Aorta (tissue), 5 donors: ENCODE measurements around the gene PTPRM. TPM values are rescaled to one million over a fixed set of nuclear protein-coding genes. Genes with fewer than 3 reads are reported as not detected.

Experiments used
- ATAC-seq: fragments of 200-7000 bp; cut with Tn5 transposase; one replicate; pipeline ENCODE4 v1.9.1; 2022; ENCODE audit warnings: moderate library complexity; ENCODE audit not compliant: low FRiP score
- DNase-seq, 2 donors: peaks; one replicate each; pipeline ENCODE4 v3.0.0-alpha.2; 2020
- H3K27ac ChIP-seq, 2 donors: one replicate each; pipeline ENCODE4 v1.5.1; 2013; ENCODE audit warnings: low read length in 2 of 2, mild to moderate bottlenecking in 2 of 2, moderate library complexity in 2 of 2, control low read depth in 1 of 2, inconsistent platforms in 1 of 2, low read depth in 1 of 2
- H3K27me3 ChIP-seq, 2 donors: one replicate each; pipeline ENCODE4 v1.6.1; 2013; ENCODE audit warnings: control low read depth in 1 of 2, low read length in 1 of 2, mild to moderate bottlenecking in 1 of 2, moderate library complexity in 1 of 2; ENCODE audit not compliant: insufficient read depth in 2 of 2, control insufficient read depth in 1 of 2
- H3K36me3 ChIP-seq, 2 donors: one replicate each; pipeline ENCODE4 v1.6.1; 2013; ENCODE audit warnings: control low read depth in 1 of 2, low read length in 1 of 2, mild to moderate bottlenecking in 1 of 2; ENCODE audit not compliant: insufficient read depth in 2 of 2, control insufficient read depth in 1 of 2
- H3K4me1 ChIP-seq, 2 donors: one replicate each; pipeline ENCODE4 v1.6.1; 2013; ENCODE audit warnings: low read length in 2 of 2, control low read depth in 1 of 2, mild to moderate bottlenecking in 1 of 2, moderate library complexity in 1 of 2; ENCODE audit not compliant: insufficient read depth in 2 of 2, control insufficient read depth in 1 of 2
- H3K4me3 ChIP-seq, 2 donors: one replicate each; pipeline ENCODE4 v1.5.1; 2013; ENCODE audit warnings: low read length in 2 of 2, control low read depth in 1 of 2, mild to moderate bottlenecking in 1 of 2
- H3K9me3 ChIP-seq: one replicate; pipeline ENCODE4 v1.6.1; 2013; ENCODE audit warnings: mild to moderate bottlenecking, low read length; ENCODE audit not compliant: control insufficient read depth
- WGBS, 2 donors: extraction: QIAGEN DNeasy Blood & Tissue Kit; methylation state at CpG; one replicate each; pipeline ENCODE4 v1.1.7; 2013; 5-methylcytosine and 5-hydroxymethylcytosine counted together
- intact Hi-C, 2 donors: fragments of 100-400 bp; cut with DNase I; formaldehyde crosslinking; loops; one replicate each; pipeline versions ENCODE4 v1.14.2 to v1.15.0; 2022
- polyA plus RNA-seq, 2 donors: library from polyadenylated mRNA; stranded (reverse); fragments of 200-250 nt; gene quantifications; one replicate each; pipeline ENCODE4 v1.2.3, GENCODE V29; 2013
- total RNA-seq, 2 donors: library from RNA; stranded (reverse); fragmentation: NEBNext Ultra II Directional; extraction: Animal tissue kit (Norgen Biotek cat#: 25700); gene quantifications; one replicate each; pipeline ENCODE4 v1.2.1, GENCODE V29; 2021
- donor health status: healthy with polysubstance abuse.
- donor health status: Bipolar disorder and iron deficiency.
- donor health status: DM: no; HTN: no; CAD: no.
- donor health status: DM: no; HTN: no; CAD: no.
- donor health status: DM: yes; HTN: yes; CAD: no.

The PTPRM gene
- total and polyA plus RNA-seq, 4 donors: 10.6 to 98.9 (median 65.6) TPM

DNA sequence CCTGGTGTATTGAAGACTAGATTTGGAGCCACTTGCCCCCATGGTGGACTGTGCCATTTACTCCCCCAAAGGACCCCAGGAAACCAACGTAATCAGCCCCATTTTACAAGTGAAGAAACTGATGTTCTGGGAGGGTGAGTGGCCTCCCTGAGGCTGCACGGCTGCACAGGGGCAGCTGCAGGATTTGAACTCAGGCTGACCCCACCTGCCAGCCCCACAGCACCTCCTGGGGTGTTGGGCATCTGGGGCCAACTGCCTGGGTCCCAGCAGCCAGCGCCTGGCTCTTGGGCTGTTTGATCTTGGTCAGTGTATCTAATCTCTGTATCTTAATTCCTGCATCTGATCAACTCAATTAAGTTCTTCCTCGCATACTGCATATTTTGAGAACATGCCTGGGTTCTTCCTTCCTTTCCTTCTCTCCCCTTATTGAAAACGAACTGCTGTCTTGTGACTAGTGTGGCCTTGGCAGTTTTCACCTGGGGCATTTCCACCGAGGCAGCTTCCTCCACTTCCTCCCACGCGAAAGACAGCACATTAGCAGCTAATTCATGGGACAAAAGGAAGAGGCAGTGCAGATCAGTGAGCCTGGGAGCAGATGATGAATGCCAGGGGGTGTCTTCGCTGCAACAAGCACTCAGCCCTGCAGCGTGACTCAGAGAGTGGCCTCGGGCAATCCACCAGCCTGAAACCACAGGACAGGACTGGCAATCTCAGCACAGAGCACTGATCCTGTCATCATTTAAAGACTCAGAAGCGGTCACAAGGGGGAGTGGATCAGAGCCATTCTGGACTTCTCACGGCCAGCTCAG lies 858.0 kb downstream of the PTPRM start:
- Histone ChIP-seq H3K4me3 (no peak overlapping the region), H3K27ac (no peak overlapping the region), H3K9me3 (no peaks in the 10 kb centered on the region), H3K36me3 (no peaks in the 10 kb centered on the region), H3K27me3 (no peaks in the 10 kb centered on the region), H3K4me1 (no peaks in the 10 kb centered on the region)
- DNase-seq: no peak
- WGBS, 2 donors: 80 to 83% methylated on average over 13 of the region's 13 CpGs
- intact Hi-C loops: no loop called here
- no peak for ATAC-seq

DNA sequence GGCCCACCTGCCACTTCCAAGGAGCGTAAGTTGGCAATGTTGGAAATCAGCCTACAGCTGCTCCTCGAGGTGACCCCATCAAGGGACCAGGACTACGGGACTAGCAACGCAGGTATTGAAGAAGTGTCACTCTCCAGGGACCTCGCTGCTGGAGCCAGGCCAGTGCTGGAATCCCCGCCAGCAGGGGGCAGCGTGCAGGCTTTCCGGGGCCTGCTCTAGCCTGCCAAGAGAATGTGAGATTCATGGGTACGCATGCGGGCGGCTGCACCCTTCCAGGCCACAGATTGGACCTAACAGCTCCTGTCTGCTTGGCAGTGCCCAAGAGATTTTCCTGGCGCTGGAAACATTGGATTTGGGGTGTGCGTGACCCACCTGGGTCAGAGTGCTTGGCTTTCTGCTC lies 859.3 kb downstream of the PTPRM start:
- no peak for ATAC-seq
- no peak for DNase-seq

GRCh38 chr18:8427339-8427738 lies 860.2 kb downstream of the PTPRM start:
- Histone ChIP-seq H3K9me3 (no peaks in the 10 kb centered on the region), H3K4me1 (no peaks in the 10 kb centered on the region), H3K27me3 (no peaks in the 10 kb centered on the region), H3K36me3 (no peaks in the 10 kb centered on the region), H3K27ac (no peak overlapping the region), H3K4me3 (no peak overlapping the region)
- DNase-seq (no peak), ATAC-seq (no peak)
- intact Hi-C loops: no loop called here
- WGBS, 2 donors: 97% methylated on average over 1 of the region's 1 CpG

More for the DNA sequence above, 859.3 kb downstream of the PTPRM start:
- Histone ChIP-seq H3K4me1 (no peaks in the 10 kb centered on the region), H3K27ac (no peak overlapping the region), H3K4me3 (no peak overlapping the region), H3K9me3 (no peaks in the 10 kb centered on the region), H3K36me3 (no peaks in the 10 kb centered on the region), H3K27me3 (no peaks in the 10 kb centered on the region)
- intact Hi-C loops: no loop called here
- WGBS, 2 donors: 77 to 84% methylated on average over 13 of the region's 13 CpGs

GRCh38 chr18:8428951-8429350 lies 861.8 kb downstream of the PTPRM start:
- Histone ChIP-seq H3K36me3 (no peaks in the 10 kb centered on the region), H3K4me3 (no peak overlapping the region), H3K9me3 (no peaks in the 10 kb centered on the region), H3K27me3 (no peaks in the 10 kb centered on the region), H3K4me1 (no peaks in the 10 kb centered on the region), H3K27ac (no peak overlapping the region)
- ATAC-seq (no peak), DNase-seq (no peak)
- WGBS, 2 donors: 80 to 87% methylated on average over 6 of the region's 6 CpGs
- intact Hi-C loops: no loop called here

- H3K9me3 ChIP-seq: no peaks in the 10 kb centered on the region
- H3K27ac ChIP-seq: no peak overlapping the region
- H3K4me3 ChIP-seq: no peak overlapping the region
- DNase-seq: no peak
- H3K27me3 ChIP-seq: no peaks in the 10 kb centered on the region
- ATAC-seq: no peak
- no peaks in the 10 kb centered on the region for H3K36me3 ChIP-seq
- 79 to 84% methylated on average over 4 of the region's 4 CpGs for WGBS, 2 donors
- intact Hi-C loops: no loop called here
- no peaks in the 10 kb centered on the region for H3K4me1 ChIP-seq
These were observed 863.9 kb downstream of the PTPRM start for GRCh38 chr18:8431036-8431435.

GRCh38 chr18:8433323-8433722 lies 866.2 kb downstream of the PTPRM start:
- no peaks in the 10 kb centered on the region for H3K9me3 ChIP-seq
- DNase-seq: no peak
- H3K4me3 ChIP-seq: no peak overlapping the region
- intact Hi-C loops: no loop called here
- no peak overlapping the region for H3K27ac ChIP-seq
- H3K27me3 ChIP-seq: no peaks in the 10 kb centered on the region
- 89 to 90% methylated on average over 15 of the region's 15 CpGs for whole genome bisulfite sequencing, 2 donors
- H3K4me1 ChIP-seq: no peaks in the 10 kb centered on the region
- no peak for ATAC-seq
- H3K36me3 ChIP-seq: no peaks in the 10 kb centered on the region

GRCh38 chr18:8433771-8434170 lies 866.7 kb downstream of the PTPRM start:
- intact Hi-C loops: no loop called here
- Histone ChIP-seq H3K36me3 (no peaks in the 10 kb centered on the region), H3K4me1 (no peaks in the 10 kb centered on the region), H3K27ac (no peak overlapping the region), H3K9me3 (no peaks in the 10 kb centered on the region), H3K4me3 (no peak overlapping the region), H3K27me3 (no peaks in the 10 kb centered on the region)
- ATAC-seq: no peak
- 71 to 77% methylated on average over 7 of the region's 7 CpGs for WGBS, 2 donors
- DNase-seq: no peak

- H3K4me1 ChIP-seq: no peaks in the 10 kb centered on the region
- intact Hi-C loops: no loop called here
- no peaks in the 10 kb centered on the region for H3K27me3 ChIP-seq
- DNase-seq (no peak), ATAC-seq (no peak)
- H3K27ac ChIP-seq: no peak overlapping the region
- peaks cover 6% of the 10 kb centered on the region for H3K9me3 ChIP-seq
- no peak overlapping the region for H3K4me3 ChIP-seq
- 71 to 77% methylated on average over 14 of the region's 14 CpGs for WGBS, 2 donors
- no peaks in the 10 kb centered on the region for H3K36me3 ChIP-seq
These were observed 868.3 kb downstream of the PTPRM start for GRCh38 chr18:8435376-8435775.

DNA sequence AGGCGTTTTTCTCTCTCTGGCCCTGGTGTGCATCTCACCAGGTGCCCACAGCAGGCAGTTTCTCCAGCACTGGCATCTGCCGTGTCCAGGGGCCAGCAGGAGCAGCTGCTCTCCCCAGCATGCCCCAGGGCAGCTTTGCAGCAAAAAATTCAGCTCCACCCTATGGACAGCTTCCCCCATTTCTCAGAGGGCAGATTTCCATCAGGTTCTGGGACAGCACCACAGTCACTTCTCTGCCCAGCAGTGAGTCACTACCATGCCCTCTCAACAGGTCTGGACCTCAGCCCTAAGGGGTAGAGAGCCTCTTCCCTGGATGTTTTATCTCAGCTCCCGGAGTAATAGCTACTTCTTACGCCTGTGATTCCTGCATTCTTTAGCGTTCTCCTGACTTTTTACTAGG lies 871.9 kb downstream of the PTPRM start:
- H3K4me3 ChIP-seq: no peak overlapping the region
- DNase-seq (peak in 1 of 2 donors; percentile 40), ATAC-seq (no peak)
- no peak overlapping the region for H3K27ac ChIP-seq
- no peaks in the 10 kb centered on the region for H3K4me1 ChIP-seq
- intact Hi-C loops: no loop called here
- no peaks in the 10 kb centered on the region for H3K36me3 ChIP-seq
- peaks cover 8% of the 10 kb centered on the region for H3K9me3 ChIP-seq
- WGBS, 2 donors: 87 to 95% methylated on average over 5 of the region's 5 CpGs
- no peaks in the 10 kb centered on the region for H3K27me3 ChIP-seq
